GM12872 (cell line): ENCODE results near the gene AFF3.

ENCODE experiments used
- TF ChIP-seq, protein P1 (sequence below): IDR thresholded peaks from 3 replicates; pipeline ENCODE4 v1.5.1; 2011; ENCODE audit warnings: low read depth, mild to moderate bottlenecking, low read length, moderate library complexity; ENCODE audit not compliant: insufficient read depth

AFF3 gene

GRCh38 chr2:100000915-100001707 lies 141.3 kb downstream of the AFF3 start:
- TF ChIP-seq, protein P1, sequence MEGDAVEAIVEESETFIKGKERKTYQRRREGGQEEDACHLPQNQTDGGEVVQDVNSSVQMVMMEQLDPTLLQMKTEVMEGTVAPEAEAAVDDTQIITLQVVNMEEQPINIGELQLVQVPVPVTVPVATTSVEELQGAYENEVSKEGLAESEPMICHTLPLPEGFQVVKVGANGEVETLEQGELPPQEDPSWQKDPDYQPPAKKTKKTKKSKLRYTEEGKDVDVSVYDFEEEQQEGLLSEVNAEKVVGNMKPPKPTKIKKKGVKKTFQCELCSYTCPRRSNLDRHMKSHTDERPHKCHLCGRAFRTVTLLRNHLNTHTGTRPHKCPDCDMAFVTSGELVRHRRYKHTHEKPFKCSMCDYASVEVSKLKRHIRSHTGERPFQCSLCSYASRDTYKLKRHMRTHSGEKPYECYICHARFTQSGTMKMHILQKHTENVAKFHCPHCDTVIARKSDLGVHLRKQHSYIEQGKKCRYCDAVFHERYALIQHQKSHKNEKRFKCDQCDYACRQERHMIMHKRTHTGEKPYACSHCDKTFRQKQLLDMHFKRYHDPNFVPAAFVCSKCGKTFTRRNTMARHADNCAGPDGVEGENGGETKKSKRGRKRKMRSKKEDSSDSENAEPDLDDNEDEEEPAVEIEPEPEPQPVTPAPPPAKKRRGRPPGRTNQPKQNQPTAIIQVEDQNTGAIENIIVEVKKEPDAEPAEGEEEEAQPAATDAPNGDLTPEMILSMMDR: no peak

DNA sequence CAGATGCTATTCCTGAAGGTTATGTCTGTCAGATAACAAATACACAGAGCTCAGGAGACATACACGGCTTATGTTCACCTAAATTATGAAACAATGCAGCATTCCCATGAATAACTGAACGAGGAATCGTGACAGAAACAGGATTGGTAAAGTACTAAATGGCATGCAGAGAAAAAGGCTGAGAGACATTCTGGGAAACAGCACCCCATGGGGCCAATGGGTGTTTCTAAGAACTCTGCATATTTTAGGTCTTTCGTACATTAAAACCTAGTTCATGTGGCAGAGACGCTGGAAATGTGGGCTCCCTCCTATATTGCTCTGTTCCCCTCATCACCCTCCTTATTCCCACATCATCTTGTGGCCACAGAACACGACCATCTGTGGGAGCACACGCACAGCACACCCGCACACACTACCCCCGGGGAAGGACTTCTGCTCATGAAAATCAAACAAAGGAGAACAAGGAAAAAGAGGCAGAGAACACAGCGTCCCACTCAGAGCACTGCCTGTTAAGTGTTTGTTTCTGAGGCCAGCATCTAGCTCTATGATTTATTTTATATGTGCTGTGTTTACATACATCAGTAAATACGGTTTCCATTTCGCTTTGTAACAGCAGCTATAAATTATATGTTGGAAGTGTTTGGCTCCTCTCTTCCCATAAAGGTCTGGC lies 143.6 kb downstream of the AFF3 start:
- TF ChIP-seq, protein P1: no peak

DNA sequence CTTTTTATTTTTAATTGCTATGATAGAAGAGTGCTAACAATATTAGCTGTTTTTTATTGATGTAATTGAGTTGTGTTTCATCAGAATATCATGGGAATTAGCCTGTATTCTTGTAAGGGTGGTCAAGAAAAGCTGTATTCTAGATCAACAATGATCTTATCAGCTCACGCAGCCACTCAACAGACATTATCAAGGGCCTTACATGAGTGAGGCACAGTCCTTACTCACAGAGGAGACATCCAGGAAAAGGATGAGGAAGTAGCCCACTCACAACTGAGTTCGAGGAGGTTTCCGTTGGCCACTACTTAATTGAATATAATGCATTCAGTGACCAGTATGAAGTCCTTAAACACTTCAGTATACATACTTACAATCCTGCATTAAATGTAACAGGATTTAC lies 152.5 kb downstream of the AFF3 start:
- TF ChIP-seq, protein P1: no peak

GRCh38 chr2:99988599-99988998 lies 153.8 kb downstream of the AFF3 start:
- TF ChIP-seq, protein P1: no peak

- TF ChIP-seq, protein P1: no peak
These were observed 155.2 kb downstream of the AFF3 start for GRCh38 chr2:99987160-99987559.

DNA sequence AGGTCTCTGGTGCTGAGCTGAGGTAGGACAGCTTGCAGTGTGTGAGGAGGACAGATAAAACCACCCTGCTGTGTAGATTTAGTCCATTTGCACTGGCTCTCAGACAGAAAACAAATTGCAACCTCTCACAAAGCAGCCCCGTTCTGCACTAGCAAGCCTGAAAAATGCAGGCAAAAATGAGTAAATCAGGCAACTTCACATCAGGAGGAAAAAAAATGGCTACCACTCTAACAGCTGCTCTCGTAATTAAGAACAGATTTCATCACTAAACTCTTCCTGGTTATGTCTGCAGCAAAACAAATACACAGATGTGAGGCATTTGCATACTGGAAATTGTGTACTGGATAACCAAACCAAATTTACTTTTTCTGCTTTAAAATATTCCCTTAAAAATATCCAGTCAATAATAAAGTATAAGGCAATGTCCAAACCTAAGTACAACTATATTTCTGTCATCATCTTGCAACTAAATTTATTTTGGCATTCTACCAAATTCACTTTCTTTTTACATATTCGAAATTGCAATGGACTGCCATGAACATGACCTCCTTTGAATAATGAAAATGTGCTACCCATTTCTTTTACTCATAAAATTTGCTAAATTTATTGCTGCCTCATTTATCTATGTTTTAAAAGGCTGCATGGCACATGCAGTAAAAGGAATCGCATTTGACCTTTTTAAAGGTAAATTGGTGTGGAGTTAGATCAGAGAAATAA lies 157.4 kb downstream of the AFF3 start:
- TF ChIP-seq, protein P1: no peak

DNA sequence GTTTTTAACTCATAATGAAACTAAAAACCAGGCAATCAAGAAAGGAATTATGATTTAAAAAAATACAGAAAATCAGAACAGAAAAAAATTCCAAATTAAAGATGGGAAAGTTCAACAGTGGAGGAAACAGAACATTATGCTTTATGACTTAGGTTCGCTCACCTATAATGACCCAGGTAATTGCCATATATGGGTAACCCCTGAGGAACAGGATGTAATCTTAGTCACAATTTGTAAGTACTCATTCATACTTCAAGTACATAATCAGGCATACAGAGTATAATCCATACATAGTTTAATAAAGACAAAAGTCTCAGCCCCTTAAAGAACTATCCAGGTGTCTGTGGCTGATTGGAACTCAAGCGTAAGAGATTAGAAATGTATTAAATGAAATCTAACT lies 159.6 kb downstream of the AFF3 start:
- TF ChIP-seq, protein P1: no peak
